ENCODE results near the gene OTUD7B.

The OTUD7B gene

DNA sequence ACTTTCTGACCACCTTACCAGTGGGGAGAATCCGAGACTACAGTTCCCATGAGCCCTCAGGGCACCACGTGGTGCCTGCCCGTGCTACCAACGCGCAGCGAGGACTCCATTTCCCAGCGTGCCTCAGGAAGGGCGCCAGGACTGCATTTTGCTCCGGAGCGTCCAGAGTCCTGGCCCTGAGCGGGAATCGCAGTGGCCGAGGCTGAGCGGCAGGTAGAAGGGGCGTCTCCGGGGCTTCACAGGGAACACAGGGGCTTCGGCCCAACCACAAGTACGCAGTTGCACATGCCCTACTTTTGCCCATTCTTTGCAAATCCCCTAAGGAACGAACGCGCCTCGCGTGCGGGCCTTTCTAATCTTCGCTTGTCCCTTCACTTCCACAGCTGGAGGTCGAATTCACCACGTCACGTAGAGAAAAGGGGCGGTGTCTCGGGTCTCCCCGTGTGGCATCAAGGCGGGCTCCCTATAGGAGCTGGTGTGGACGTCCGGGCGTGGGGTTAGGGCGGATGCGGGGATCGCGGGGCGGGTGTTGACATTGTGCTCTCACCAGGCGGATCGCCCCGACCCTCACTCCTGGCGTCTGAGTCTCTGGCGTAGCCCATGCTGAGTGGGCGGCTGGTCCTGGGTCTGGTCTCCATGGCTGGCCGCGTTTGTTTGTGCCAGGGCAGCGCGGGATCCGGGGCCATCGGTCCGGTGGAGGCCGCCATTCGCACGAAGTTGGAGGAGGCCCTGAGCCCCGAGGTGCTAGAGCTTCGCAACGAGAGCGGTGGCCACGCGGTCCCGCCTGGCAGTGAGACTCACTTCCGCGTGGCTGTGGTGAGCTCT is 110.9 kb downstream of the OTUD7B start, which contains the start of gene BOLA1:
BOLA1 (plus strand) TSS at position 109 of the 825 bp plus-strand sequence; CDS start at position 601, 492 bp downstream.
- peak within 1 kb of the TSS; percentile 96 for H2AFZ ChIP-seq (ENCODE audit: low read depth, low read length)
- no peak within 1 kb of the TSS for H2BK5ac ChIP-seq (ENCODE audit: low read depth, low read length, poor library complexity, severe bottlenecking)
- WGBS, result 39% methylated on average over 65 of the region's 65 CpGs
- no peak within 1 kb of the TSS for H2AK5ac ChIP-seq (ENCODE audit: low read length, severe bottlenecking)
- peak within 1 kb of the TSS; percentile 73 for H4K91ac ChIP-seq (ENCODE audit: low read length)
- H3K4me1 ChIP-seq (ENCODE audit: control insufficient read depth, insufficient read depth, low read depth, low read length), result peaks cover 8% of the 10 kb centered on the region
- H3K79me1 ChIP-seq (replicated peaks; ENCODE audit: low read length, poor library complexity, severe bottlenecking), result peaks cover 5% of the 10 kb centered on the region
- H3K27me3 ChIP-seq (ENCODE audit: control insufficient read depth in 1 of 2, insufficient read depth in 1 of 2, low read length in 2 of 2), result no peaks in the 10 kb centered on the region
- H3K27ac ChIP-seq (ENCODE audit: low read length, poor library complexity, severe bottlenecking), result peak within 1 kb of the TSS; percentile 47
- peak within 1 kb of the TSS; percentile 75 for H3K4me2 ChIP-seq (ENCODE audit: low read length, poor library complexity, severe bottlenecking)
- peak within 1 kb of the TSS in 1 of 2 experiments; percentile 73 for H3K14ac ChIP-seq (ENCODE audit: low read length in 2 of 2)
- no peaks in the 10 kb centered on the region for H3K9me3 ChIP-seq (ENCODE audit: control insufficient read depth, low read length)
- H2BK120ac ChIP-seq (ENCODE audit: low read depth, low read length), result no peak within 1 kb of the TSS
- H3K36me3 ChIP-seq (ENCODE audit: control insufficient read depth in 1 of 2, insufficient read depth in 2 of 2, low read depth in 1 of 2, low read length in 2 of 2), result peaks cover 0 to 3% of the 10 kb centered on the region in 2 experiments
- peak within 1 kb of the TSS; percentile 7 to 51 for H3K4ac ChIP-seq (ENCODE audit: low read depth in 1 of 2, low read length in 2 of 2)
- peak within 1 kb of the TSS; percentile 64 to 84 for H3K18ac ChIP-seq (ENCODE audit: low read depth in 1 of 2, low read length in 2 of 2)
- peak; percentile 90 for DNase-seq
- H4K8ac ChIP-seq (ENCODE audit: low read length), result peak within 1 kb of the TSS; percentile 93
- H2BK15ac ChIP-seq (ENCODE audit: low read depth, poor library complexity, severe bottlenecking), result peak within 1 kb of the TSS; percentile 55
- no peak within 1 kb of the TSS for H2BK12ac ChIP-seq (ENCODE audit: low read length in 2 of 2)
- no peak within 1 kb of the TSS for H3K23ac ChIP-seq (ENCODE audit: low read length in 2 of 2)
- H3K4me3 ChIP-seq (ENCODE audit: insufficient read depth in 1 of 2, low read depth in 1 of 2, low read length in 2 of 2), result peak within 1 kb of the TSS; percentile 59 to 93
- peak within 1 kb of the TSS; percentile 91 for H3K9ac ChIP-seq (ENCODE audit: low read length)

DNA sequence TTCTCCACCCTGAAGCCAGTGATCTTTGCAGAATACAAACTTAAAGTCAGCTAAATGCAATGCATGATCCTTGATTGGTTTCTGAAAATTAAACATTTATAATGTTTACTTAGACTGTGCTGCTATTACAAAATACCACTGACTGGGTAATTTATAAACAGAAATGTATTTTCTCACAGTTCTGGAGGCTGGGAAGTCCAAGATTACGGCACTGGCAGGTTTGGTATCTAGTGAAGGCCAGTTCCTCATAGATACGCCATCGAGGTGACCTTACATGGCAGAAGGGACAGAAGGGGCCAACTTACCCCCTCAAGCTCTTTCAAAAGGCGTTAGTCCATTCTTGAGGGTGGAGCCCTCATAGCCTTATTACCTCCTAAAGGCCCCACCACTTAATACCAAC is 114.0 kb downstream of the OTUD7B start:
- H3K23ac ChIP-seq (ENCODE audit: low read length in 2 of 2), result no peak overlapping the region
- no peak overlapping the region for H3K27ac ChIP-seq (ENCODE audit: low read length, poor library complexity, severe bottlenecking)
- no peaks in the 10 kb centered on the region for H3K36me3 ChIP-seq (ENCODE audit: control insufficient read depth in 1 of 2, insufficient read depth in 2 of 2, low read depth in 1 of 2, low read length in 2 of 2)
- DNase-seq, result no peak
- H3K18ac ChIP-seq (ENCODE audit: low read depth in 1 of 2, low read length in 2 of 2), result no peak overlapping the region
- H2AK5ac ChIP-seq (ENCODE audit: low read length, severe bottlenecking), result no peak overlapping the region
- H3K4ac ChIP-seq (ENCODE audit: low read depth in 1 of 2, low read length in 2 of 2), result no peak overlapping the region
- no peak overlapping the region for H4K91ac ChIP-seq (ENCODE audit: low read length)
- H2BK120ac ChIP-seq (ENCODE audit: low read depth, low read length), result no peak overlapping the region
- H3K9ac ChIP-seq (ENCODE audit: low read length), result no peak overlapping the region
- peaks cover 5% of the 10 kb centered on the region for H3K79me1 ChIP-seq (replicated peaks; ENCODE audit: low read length, poor library complexity, severe bottlenecking)
- no peak overlapping the region for H4K8ac ChIP-seq (ENCODE audit: low read length)
- no peaks in the 10 kb centered on the region for H3K9me3 ChIP-seq (ENCODE audit: control insufficient read depth, low read length)
- H2AFZ ChIP-seq (ENCODE audit: low read depth, low read length), result no peak overlapping the region
- H2BK5ac ChIP-seq (ENCODE audit: low read depth, low read length, poor library complexity, severe bottlenecking), result no peak overlapping the region
- no peak overlapping the region for H3K4me3 ChIP-seq (ENCODE audit: insufficient read depth in 1 of 2, low read depth in 1 of 2, low read length in 2 of 2)
- H3K14ac ChIP-seq (ENCODE audit: low read length in 2 of 2), result no peak overlapping the region
- H2BK12ac ChIP-seq (ENCODE audit: low read length in 2 of 2), result no peak overlapping the region
- peaks cover 8% of the 10 kb centered on the region for H3K4me1 ChIP-seq (ENCODE audit: control insufficient read depth, insufficient read depth, low read depth, low read length)
- no peaks in the 10 kb centered on the region for H3K27me3 ChIP-seq (ENCODE audit: control insufficient read depth in 1 of 2, insufficient read depth in 1 of 2, low read length in 2 of 2)
- H2BK15ac ChIP-seq (ENCODE audit: low read depth, poor library complexity, severe bottlenecking), result no peak overlapping the region
- H3K4me2 ChIP-seq (ENCODE audit: low read length, poor library complexity, severe bottlenecking), result no peak overlapping the region
- WGBS, result 83% methylated on average over 4 of the region's 4 CpGs

GRCh38 chr1:149888999-149889289 is 121.6 kb downstream of the OTUD7B start:
- WGBS, result 45% methylated on average over 5 of the region's 6 CpGs
- Histone ChIP-seq H3K4me3 (ENCODE audit: insufficient read depth in 1 of 2, low read depth in 1 of 2, low read length in 2 of 2) (peak overlapping the region in 1 of 2 experiments; percentile 79), H4K91ac (ENCODE audit: low read length) (no peak overlapping the region), H3K9me3 (ENCODE audit: control insufficient read depth, low read length) (no peaks in the 10 kb centered on the region), H2BK15ac (ENCODE audit: low read depth, poor library complexity, severe bottlenecking) (no peak overlapping the region), H3K79me1 (replicated peaks; ENCODE audit: low read length, poor library complexity, severe bottlenecking) (peaks cover 3% of the 10 kb centered on the region), H2BK120ac (ENCODE audit: low read depth, low read length) (no peak overlapping the region), H3K14ac (ENCODE audit: low read length in 2 of 2) (peak overlapping the region in 1 of 2 experiments; percentile 39), H2BK12ac (ENCODE audit: low read length in 2 of 2) (no peak overlapping the region), H3K4me2 (ENCODE audit: low read length, poor library complexity, severe bottlenecking) (peak overlapping the region; percentile 79), H3K18ac (ENCODE audit: low read depth in 1 of 2, low read length in 2 of 2) (peak overlapping the region; percentile 5 to 80), H2BK5ac (ENCODE audit: low read depth, low read length, poor library complexity, severe bottlenecking) (no peak overlapping the region), H4K8ac (ENCODE audit: low read length) (peak overlapping the region; percentile 66), H2AK5ac (ENCODE audit: low read length, severe bottlenecking) (peak overlapping the region; percentile 13), H3K23ac (ENCODE audit: low read length in 2 of 2) (no peak overlapping the region), H3K27me3 (ENCODE audit: control insufficient read depth in 1 of 2, insufficient read depth in 1 of 2, low read length in 2 of 2) (no peaks in the 10 kb centered on the region), H3K4ac (ENCODE audit: low read depth in 1 of 2, low read length in 2 of 2) (peak overlapping the region in 1 of 2 experiments; percentile 71), H3K4me1 (ENCODE audit: control insufficient read depth, insufficient read depth, low read depth, low read length) (peaks cover 2% of the 10 kb centered on the region), H3K27ac (ENCODE audit: low read length, poor library complexity, severe bottlenecking) (peak overlapping the region; percentile 99), H3K36me3 (ENCODE audit: control insufficient read depth in 1 of 2, insufficient read depth in 2 of 2, low read depth in 1 of 2, low read length in 2 of 2) (no peaks in the 10 kb centered on the region), H3K9ac (ENCODE audit: low read length) (peak overlapping the region; percentile 98), H2AFZ (ENCODE audit: low read depth, low read length) (peak overlapping the region; percentile 80)
- no peak for DNase-seq

- Histone ChIP-seq H2BK120ac (ENCODE audit: low read depth, low read length) (peak overlapping the region; percentile 96), H3K36me3 (ENCODE audit: control insufficient read depth in 1 of 2, insufficient read depth in 2 of 2, low read depth in 1 of 2, low read length in 2 of 2) (no peaks in the 10 kb centered on the region), H2BK5ac (ENCODE audit: low read depth, low read length, poor library complexity, severe bottlenecking) (peak overlapping the region; percentile 74), H3K9ac (ENCODE audit: low read length) (peak overlapping the region; percentile 98), H2BK15ac (ENCODE audit: low read depth, poor library complexity, severe bottlenecking) (no peak overlapping the region), H3K79me1 (replicated peaks; ENCODE audit: low read length, poor library complexity, severe bottlenecking) (peaks cover 7% of the 10 kb centered on the region), H3K9me3 (ENCODE audit: control insufficient read depth, low read length) (no peaks in the 10 kb centered on the region), H3K27me3 (ENCODE audit: control insufficient read depth in 1 of 2, insufficient read depth in 1 of 2, low read length in 2 of 2) (no peaks in the 10 kb centered on the region), H4K8ac (ENCODE audit: low read length) (peak overlapping the region; percentile 79), H3K4ac (ENCODE audit: low read depth in 1 of 2, low read length in 2 of 2) (peak overlapping the region; percentile 89), H3K4me3 (ENCODE audit: insufficient read depth in 1 of 2, low read depth in 1 of 2, low read length in 2 of 2) (peak overlapping the region; percentile 35 to 79), H2AK5ac (ENCODE audit: low read length, severe bottlenecking) (peak overlapping the region; percentile 80), H2AFZ (ENCODE audit: low read depth, low read length) (peak overlapping the region; percentile 80), H3K4me2 (ENCODE audit: low read length, poor library complexity, severe bottlenecking) (peak overlapping the region; percentile 79), H3K4me1 (ENCODE audit: control insufficient read depth, insufficient read depth, low read depth, low read length) (peaks cover 2% of the 10 kb centered on the region), H3K18ac (ENCODE audit: low read depth in 1 of 2, low read length in 2 of 2) (peak overlapping the region; percentile 85 to 91), H3K27ac (ENCODE audit: low read length, poor library complexity, severe bottlenecking) (peak overlapping the region; percentile 99), H3K14ac (ENCODE audit: low read length in 2 of 2) (peak overlapping the region; percentile 39 to 58), H2BK12ac (ENCODE audit: low read length in 2 of 2) (peak overlapping the region in 1 of 2 experiments; percentile 31), H4K91ac (ENCODE audit: low read length) (peak overlapping the region; percentile 43), H3K23ac (ENCODE audit: low read length in 2 of 2) (no peak overlapping the region)
- no peak for DNase-seq
- WGBS, result 1% methylated on average over 28 of the region's 28 CpGs
These were observed 122.1 kb downstream of the OTUD7B start for GRCh38 chr1:149888247-149888998.
